Germinal center (tissue), 1 donor: ENCODE data around the gene CLCN7.

Source experiments
- DNase-seq: peaks from one replicate; pipeline ENCODE4 v3.0.0; 2012; ENCODE audit warnings: mixed read lengths, low spot score

Gene CLCN7

GRCh38 chr16:1430759-1431496 lies 43.9 kb downstream of the CLCN7 start, which contains the start of gene PERCC1:
Gene PERCC1, plus strand, starts transcription at chr16:1431078. Its CDS starts 1,516 bp downstream, at chr16:1432594.
- DNase-seq, result no peak

- DNase-seq, result no peak
Measured at GRCh38 chr16:1430214-1430758, 44.5 kb downstream of the CLCN7 start.

GRCh38 chr16:1429631-1430030 lies 45.2 kb downstream of the CLCN7 start:
- DNase-seq, result no peak

GRCh38 chr16:1429012-1429411 lies 45.8 kb downstream of the CLCN7 start:
- no peak for DNase-seq

GRCh38 chr16:1428511-1428910 lies 46.3 kb downstream of the CLCN7 start:
- DNase-seq, result peak; percentile 59

- DNase-seq, result no peak
Measured at GRCh38 chr16:1427473-1428461, 47.1 kb downstream of the CLCN7 start.

- DNase-seq, result no peak
Measured at GRCh38 chr16:1426734-1427471, 47.9 kb downstream of the CLCN7 start.

GRCh38 chr16:1425616-1426370 lies 49.0 kb downstream of the CLCN7 start:
- DNase-seq, result no peak

GRCh38 chr16:1424028-1424427 lies 50.8 kb downstream of the CLCN7 start:
- DNase-seq, result no peak

- no peak for DNase-seq
Measured at GRCh38 chr16:1422076-1422475, 52.8 kb downstream of the CLCN7 start.

GRCh38 chr16:1420111-1420539 lies 54.7 kb downstream of the CLCN7 start:
- DNase-seq, result no peak

GRCh38 chr16:1416521-1416941 lies 58.3 kb downstream of the CLCN7 start:
- no peak for DNase-seq

- peak; percentile 92 for DNase-seq
Measured at GRCh38 chr16:1414532-1415260, 60.1 kb downstream of the CLCN7 start, which contains the start of gene UNKL. Gene UNKL, minus strand, starts transcription at chr16:1414704. Its CDS starts 13 bp downstream, at chr16:1414691.

- peak; percentile 80 for DNase-seq
Measured at GRCh38 chr16:1413684-1414531, 60.9 kb downstream of the CLCN7 start.

- no peak for DNase-seq
Measured at GRCh38 chr16:1412847-1413246, 62.0 kb downstream of the CLCN7 start.

- DNase-seq, result peak; percentile 96
Measured at GRCh38 chr16:1408171-1408837, 66.5 kb downstream of the CLCN7 start.

- no peak for DNase-seq
Measured at GRCh38 chr16:1407753-1408152, 67.1 kb downstream of the CLCN7 start.

GRCh38 chr16:1403733-1404132 lies 71.1 kb downstream of the CLCN7 start:
- no peak for DNase-seq

- DNase-seq, result no peak
Measured at GRCh38 chr16:1403036-1403435, 71.8 kb downstream of the CLCN7 start.
